ENCODE results near the gene UQCRFS1.
"Not testable (repeated sequence)": the region's sequence is repeated elsewhere in the genome, so short reads cannot be mapped to it uniquely, and the experiment has no call there.

The UQCRFS1 gene

DNA sequence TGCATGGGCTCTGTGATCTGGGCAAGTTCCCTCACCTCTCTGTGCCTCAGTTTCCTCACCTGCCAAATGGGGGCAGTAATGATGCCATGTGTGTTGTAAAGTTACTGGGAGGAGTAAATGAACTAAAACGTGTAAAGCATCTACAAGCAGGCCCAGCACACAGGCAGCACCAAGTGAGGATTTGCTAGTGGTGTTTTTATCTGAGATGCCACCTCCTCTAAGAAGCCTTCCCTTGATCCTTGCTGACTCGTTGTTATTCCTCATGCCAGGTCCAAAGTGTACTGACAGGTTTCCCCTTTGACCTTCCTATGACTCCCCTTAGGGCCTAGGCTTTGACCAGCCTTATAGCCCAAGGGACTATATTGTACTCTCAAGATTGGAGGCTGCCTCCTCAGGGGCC is 1.5 kb upstream of the UQCRFS1 start:
- no peak for DNase-seq

DNA sequence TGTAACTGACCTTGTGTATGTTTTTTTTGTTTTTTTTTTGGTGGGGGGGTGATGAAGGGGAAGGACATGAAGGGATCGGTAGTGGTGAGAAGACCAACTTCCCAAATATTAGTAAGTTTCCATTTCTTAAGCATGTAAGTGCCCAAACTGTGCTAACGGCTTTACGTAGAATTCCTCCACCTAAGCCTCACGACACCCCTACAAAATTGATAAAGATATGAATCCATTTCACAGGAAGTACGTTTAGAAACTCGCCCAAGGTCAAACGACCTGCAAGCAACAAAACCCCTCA is 649 bp downstream of the UQCRFS1 start:
- peak in 2 of 5 experiments; percentile 4 to 34 for DNase-seq

DNA sequence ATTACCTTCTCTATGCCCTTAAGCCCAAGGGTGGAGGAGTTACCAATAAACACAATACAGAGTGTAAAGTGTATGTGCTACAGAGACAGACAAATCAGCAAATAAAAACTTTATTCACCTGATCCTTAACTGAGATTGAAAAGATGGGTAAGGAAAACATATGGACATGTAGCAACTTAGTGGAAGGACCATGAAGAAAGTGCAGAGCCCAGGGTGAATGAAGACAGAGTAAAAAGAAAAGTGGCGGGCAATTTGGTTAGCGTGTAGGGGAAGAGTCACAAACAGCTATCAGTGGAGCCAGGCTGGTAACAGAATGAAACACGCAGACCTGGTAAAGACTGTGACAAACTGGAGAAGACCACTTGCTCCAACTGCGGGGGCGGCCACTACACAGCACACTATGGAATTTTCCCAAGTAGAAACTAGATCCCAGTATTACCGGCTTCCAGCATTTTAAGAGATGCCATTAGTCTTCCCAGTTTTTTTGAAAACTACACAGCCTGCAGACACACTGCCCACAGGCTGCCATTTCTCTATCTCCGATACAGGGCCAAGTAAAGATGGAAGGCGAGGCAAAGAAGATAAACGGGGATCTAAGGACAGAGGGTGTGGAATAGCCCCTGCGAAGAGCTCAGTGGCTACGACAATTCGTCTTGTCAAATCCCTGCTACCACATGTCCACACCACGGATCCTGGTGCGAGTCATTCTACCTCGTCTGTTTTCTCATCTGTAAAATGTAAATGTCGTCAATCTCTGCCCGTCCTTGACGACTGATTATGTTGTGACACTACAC is 1.2 kb downstream of the UQCRFS1 start:
- DNase-seq = peak in 1 of 5 experiments; percentile 44

DNA sequence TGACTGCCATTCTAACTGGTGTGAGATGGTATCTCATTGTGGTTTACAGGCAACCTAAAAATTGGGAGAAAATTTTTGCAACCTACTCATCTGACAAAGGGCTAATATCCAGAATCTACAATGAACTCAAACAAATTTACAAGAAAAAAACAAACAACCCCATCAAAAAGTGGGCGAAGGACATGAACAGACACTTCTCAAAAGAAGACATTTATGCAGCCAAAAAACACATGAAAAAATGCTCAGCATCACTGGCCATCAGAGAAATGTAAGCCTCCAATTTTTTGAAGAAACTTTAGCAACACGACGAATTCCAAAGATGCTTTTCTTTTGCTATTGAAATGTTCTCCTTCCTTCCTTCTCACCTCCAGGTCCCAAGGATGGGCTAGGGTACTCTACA is 1.9 kb downstream of the UQCRFS1 start:
- not testable (repeated sequence) for DNase-seq

DNA sequence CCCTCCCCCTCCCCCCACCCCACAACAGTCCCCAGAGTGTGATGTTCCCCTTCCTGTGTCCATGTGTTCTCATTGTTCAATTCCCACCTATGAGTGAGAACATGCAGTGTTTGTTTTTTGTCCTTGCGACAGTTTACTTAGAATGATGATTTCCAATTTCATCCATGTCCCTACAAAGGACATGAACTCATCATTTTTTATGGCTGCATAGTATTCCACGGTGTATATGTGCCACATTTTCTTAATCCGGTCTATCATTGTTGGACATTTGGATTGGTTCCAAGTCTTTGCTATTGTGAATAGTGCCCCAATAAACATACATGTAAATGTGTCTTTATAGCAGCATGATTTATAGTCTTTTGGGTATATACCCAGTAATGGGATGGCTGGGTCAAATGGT is 2.4 kb downstream of the UQCRFS1 start:
- not testable (repeated sequence) for DNase-seq

DNA sequence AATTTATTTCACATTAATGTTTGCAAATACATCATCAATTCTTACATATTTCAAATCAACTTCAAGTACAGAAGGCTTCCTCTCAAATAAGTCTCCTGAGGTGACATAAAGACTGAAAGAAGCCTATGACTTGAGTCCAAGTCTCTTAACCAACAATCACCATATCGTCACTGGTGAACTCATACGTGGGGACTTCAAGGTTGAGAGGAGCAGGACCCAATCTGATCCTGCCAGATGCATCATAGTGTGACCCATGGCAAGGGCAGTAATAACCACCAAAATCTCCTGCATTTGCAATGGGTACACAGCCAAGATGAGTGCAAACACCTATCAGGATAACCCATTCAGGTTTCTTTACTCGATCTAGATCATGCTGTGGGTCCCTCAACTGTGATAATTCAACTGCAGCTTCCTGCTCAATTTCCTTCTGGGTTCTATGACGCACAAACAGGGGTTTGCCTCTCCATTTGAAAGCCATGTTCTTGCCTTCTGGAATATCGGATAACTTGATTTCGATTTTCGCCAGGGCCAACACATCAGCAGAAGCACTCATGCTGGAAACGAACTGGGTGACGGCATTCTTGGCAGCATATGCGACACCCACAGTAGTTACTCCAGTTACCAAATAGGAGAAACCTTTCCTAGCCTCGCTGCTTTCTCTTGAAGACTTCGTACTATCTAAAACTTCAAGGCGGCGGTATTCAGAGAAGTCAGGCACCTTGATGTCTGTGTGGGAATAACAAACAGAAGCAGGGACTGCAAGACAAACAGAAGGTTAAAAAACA is 5.4 kb downstream of the UQCRFS1 start:
- DNase-seq = not testable (repeated sequence)

DNA sequence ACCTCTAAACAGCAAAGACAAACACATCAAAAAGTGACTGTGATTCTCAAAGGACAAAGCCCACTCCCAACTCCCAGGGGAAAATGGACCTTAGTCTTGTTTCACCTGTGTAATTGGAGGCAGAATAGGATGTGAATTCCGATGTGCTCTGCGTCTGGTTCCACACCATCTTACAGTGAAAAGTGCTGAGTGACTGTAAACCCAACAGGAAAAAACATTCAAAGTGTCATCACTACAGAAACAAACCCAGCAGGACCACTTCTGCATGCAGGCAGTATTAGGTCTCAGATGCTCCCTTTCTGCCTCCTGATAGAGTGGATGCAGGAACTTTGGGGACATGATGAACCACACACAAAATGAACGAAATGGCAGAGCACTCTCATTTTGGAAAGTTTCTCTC is 6.5 kb downstream of the UQCRFS1 start:
- DNase-seq = no peak

DNA sequence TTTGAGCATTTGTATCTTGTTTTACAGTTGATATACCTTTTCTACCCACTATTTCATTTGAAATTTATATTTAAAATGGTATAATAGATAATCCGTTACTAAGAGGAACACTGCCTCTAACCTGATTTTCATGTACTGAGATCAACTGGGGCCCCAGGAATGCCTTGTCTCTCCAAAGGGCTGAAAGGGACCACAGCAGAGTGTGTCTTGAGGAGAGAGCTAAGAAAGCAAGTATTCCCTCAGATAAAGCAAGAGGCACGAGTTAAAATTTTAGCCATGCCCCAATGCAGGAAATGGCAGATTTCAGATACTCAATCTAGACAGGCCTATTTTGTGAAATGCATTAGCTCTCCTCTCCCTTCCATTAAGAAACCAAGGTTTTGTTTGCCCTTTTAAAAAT is 10.7 kb downstream of the UQCRFS1 start:
- no peak for DNase-seq

DNA sequence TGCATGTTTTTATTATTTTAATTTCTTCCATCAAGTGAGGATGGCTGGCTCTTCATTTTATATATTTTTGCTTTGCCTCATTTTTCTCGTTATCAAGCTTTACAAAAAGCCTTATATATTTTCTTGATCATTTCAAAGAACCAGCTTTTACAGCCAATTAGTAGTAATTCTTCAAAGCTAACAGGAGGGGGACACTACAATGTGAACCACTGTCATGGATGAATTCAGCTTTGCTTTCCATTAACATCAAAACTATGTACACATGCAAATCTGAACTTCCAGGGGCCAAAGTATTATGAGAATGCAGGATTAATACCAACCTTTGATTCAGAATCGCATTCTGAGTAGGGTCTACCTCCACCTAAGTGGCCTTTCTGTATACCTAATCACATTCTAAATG is 11.1 kb downstream of the UQCRFS1 start:
- DNase-seq = no peak

DNA sequence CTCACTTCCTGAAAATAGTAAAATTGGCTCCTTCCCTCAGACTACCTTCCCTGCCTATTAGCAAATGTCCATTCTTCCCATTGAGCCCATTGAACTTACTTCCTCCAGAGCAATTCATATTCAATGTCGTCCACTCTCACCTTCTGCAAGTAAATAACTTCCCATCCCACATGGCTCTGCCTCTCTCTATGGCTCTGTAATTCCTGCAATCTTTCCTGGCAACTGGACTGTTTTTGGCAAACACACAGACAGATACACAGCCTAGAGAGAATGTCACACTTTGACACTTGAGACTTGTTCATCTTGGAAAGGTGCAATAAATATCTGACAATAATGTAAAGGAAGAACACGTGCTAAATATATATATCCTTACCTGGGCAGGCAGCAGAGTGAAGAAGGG is 18.3 kb downstream of the UQCRFS1 start:
- no peak for DNase-seq

DNA sequence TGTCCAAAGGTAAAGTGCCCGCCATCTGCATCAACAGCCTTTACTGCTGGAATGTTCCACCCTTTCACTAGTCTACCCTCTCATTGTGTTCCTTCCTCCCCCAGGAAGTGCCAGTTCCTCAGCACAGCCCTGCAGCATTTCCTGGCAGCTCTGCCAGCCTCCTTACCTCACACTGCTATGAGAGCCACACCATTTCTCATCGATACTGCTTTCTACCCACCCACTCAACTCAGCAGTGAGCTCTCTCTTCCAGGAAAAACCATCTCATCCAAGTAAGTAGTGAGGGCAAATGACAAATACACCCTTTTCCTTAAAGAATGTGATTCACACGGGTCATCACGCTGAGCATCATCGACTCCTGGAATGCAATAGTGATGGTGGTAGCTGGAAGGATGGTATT is 19.8 kb downstream of the UQCRFS1 start:
- DNase-seq = no peak

DNA sequence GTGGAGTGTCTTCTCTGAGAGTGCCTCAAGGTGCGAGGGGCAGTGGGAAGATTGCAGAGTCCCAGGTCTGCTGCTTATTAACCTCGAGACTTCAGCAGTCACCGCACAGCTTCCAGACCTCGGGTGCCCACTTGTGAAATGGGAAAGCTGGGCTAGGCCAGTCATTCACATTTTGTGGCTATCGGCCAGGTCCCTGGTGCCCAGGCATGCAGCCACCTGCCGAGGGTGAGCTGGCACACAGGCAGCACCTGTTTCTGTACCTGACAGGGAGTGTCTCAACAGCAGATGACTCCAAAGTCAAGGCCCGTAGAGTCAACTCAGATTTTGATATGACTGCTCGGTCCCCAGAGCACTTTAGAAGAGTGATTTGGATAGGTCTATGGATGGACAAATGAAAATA is 21.9 kb downstream of the UQCRFS1 start:
- no peak for DNase-seq

DNA sequence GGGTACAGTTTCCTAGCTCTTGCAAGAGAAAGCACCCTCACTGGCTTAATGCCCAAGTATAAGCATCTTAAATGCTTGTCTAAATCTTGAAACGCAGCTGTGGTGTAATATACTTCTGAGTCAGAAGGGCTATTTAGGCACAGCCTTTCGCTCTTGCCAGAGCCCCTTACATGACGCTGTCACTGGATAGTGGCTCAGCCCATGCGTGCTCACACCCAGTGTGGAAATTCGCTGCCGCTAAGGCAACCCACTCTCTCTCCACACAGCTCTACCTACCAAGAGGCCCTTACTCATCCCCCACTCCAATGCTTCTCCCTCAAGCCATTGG is 24.0 kb downstream of the UQCRFS1 start:
- no peak for DNase-seq

DNA sequence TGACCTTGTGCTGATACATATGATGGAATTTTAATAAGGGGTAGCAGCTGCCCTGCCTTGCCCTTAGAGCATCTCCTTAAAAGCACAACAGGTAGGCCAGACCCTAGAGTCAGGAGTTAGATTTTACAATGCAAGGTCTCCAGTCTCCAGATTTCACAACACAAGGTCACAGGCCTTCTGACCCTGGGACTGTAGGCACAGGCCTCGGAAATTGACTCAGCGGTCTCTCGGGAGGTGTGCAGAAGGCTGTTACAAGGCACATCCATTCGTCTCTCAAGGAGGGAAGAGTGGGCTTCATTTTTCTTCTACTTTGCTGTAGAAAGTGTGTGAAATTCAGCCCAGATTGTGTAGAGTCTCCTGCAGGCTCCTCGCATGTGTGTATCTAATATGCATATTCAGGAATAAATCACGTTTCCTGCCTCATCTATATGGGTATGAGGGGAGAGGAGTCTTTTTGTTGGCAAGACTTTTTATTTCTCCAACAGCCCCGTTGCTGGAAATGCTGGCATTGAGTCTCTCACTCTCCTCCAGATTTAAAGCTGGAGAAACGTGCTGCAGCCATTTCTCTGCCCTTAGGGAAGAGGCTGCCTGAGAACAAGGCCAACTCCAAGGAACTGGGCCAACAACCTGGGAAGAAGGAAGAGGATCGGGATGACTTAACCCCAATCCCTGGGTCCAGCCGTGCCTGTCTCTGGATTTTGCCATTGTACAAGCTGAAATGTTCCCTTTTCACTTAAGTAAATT is 24.5 kb downstream of the UQCRFS1 start:
- no peak for DNase-seq

DNA sequence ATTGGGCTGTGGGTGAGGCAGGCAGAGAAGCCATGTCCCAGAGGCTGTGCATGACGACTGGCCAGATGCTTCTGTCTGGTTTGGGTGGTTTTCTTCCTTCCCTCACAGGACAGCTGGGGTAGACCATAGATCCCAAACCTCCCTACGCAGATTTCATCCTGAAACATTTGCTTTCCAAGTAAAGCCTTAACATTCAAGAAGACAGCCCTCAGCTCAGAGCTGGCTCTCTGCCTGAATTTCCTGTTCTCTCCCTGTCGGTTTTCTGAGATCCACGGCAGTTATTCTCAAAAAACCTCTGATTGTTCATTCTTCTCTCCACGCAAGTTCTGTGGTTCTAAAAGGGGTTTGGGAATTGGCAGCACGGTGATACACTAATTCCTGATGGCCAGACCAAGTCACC is 25.3 kb downstream of the UQCRFS1 start:
- no peak for DNase-seq

DNA sequence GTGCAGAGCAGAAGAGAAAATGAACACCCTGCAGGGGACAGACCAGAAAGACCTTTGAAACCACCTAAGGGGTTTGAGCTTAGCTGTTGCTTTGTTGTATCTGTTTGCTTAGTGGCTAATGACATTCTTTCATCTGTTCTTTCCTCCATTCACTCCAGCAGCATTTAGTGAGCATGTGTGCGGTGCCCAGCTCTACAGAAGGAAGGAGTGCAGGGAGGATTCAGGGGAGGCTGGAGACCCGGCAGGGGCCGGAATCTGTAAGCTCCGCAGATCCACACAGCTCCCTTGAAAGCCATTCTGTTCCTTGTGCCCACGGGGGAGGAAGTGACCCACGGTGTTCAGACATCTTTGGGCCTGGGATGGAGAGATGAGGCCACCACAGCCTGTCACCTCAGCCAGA is 27.5 kb downstream of the UQCRFS1 start:
- DNase-seq = no peak

DNA sequence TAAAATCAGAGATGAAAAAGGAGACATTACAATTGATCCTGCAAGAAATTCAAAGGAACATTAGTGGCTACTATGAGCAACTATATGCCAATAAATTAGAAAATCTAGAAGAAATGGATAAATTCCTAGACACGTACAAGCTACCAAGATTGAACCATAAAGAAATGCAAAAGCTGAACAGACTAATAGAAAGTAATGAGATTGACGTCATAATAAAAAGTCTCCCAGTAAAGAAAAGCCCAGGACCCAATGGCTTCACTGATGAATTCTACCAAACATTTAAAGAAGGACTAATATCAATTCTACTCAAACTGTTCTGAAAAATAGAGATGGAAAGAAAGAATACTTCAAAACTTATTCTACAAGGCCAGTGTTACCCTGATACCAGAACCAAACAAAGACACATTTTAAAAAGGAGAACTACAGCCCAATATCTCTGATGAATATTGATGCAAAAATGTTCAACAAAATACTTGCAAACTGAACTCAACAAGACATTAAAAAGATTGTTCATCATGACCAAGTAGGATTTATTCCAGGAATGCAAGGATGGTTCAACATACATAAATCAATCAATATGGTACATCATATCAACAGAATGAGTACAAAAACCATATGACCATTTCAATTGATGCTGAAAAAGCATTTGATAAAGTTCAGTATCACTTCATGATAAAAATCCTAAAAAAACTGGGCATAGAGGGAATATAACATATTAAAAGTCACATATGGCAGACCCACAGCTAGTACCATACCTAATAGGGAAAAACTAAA is 35.8 kb downstream of the UQCRFS1 start:
- DNase-seq = no peak

DNA sequence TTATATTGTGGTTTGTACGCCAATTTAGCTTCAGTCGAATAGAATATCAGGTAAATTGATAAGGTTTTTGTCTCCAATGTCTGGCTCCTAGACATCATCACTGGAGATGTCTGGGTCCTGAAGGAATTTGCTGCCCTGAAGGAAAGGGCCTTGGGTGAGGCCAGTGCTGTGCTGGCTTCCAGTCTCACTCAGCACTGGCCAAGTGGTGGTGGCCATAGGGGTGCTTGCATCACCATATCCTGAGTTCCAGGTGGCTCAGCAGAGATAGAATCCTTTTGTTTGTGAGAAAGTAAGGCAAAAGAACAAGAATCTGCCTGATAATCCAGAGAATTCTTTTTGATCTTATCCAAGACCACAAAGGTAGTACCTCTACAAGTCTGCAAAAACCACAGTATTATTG is 39.1 kb downstream of the UQCRFS1 start:
- no peak for DNase-seq

DNA sequence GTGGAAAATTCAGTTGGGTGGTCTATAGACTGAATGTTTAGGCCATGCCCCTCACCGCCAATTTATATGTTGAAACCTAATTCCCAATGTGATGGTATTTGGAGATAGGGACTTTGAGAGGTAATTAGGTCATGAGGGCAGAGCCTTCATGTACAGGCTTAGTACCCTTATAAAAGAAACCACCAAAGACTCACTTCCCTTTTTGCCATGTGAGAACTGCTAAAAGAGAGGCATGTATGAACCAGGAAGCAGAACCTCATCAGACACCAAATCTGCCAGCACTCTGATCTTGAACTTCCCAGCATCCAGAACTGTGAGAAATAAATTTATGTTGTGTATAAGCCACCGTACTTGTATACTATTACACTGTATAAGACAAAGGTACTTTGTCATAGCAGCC is 40.6 kb downstream of the UQCRFS1 start:
- no peak for DNase-seq

DNA sequence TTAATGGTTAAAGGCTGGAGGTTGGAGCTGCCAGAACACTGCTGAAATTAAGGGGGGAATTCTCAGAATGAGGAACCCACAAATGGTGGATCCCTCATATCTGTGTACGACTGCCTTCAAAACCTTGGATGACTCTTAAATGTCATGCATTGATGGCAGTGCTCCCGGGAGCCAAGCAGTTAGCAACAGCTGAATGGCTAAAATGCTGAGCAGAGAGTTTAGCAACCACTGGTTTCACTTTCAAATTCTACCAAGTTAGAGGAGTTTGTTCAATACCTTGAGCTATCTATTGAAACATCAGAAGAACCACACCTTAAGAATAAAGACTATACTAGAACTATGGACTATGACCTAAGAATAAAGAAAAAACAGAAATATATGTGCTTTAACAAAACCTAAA is 41.4 kb downstream of the UQCRFS1 start:
- DNase-seq = peak in 1 of 5 experiments; percentile 6

DNA sequence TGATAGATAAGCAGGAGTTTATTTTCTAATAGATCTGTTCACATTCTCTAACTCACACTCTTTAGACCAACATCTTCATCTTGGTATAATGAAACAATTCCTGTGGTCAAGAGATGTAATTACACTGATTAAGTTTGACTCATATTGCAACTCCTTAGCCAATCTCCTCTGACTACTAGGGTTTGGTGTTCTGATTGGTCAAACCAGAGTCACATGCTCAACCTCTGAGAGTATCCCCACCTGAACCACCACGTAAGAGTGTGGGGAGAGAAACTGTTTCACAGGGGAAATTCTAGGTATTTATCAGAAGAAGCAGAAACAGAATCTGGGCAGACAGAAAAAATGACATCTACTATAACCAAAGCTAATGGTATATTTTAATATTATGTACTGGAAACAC is 42.4 kb downstream of the UQCRFS1 start:
- peak in 1 of 5 experiments; percentile 27 for DNase-seq

DNA sequence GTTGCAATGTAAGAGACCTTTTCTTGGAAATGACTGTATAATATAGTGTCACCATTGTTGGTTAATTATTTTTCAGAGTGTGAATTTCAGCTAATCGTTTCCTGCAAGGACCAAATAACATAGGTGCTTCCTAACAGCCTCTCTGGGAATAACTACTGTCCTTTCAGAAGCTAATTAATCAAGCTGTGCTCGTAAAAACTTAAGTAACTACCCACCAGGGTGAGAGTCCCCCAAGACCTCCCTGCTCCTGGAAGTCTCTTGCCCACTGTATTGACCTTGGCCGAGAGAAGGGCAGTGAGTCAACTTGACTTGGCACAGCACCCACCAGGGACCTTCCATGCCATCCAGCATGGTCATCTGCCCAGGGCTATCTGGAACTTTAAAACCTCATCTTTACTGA is 50.3 kb downstream of the UQCRFS1 start:
- DNase-seq = no peak

DNA sequence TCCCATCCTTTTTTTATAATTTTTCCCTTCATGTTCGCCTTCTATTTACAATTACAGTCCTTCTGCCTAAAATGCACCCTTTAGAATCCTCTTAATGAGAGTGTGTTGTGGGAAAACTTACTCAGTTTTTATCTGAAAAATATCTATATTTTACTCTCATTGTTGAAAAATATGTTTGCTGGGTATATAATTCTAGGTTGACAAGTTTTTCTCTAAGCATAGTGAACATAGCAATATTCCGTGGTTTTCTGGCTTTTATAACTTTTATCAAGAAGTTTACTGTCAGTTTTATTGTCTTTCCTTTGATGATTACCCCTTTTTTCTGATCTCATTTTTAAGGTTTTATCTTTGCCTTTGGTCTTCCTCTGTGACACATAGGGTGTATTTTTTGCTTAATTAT is 57.3 kb downstream of the UQCRFS1 start:
- DNase-seq = no peak
